GM21619 (cell line): ENCODE results near the gene RNF40.
A peak's percentile ranks its signal among the peaks of the same experiment; 100 is the strongest.

Source experiments
- ATAC-seq: cut with Tn5 transposase; IDR thresholded peaks from one replicate; pipeline ENCODE4 v1.9.1; 2021; ENCODE audit not compliant: unreplicated experiment

The RNF40 gene

DNA sequence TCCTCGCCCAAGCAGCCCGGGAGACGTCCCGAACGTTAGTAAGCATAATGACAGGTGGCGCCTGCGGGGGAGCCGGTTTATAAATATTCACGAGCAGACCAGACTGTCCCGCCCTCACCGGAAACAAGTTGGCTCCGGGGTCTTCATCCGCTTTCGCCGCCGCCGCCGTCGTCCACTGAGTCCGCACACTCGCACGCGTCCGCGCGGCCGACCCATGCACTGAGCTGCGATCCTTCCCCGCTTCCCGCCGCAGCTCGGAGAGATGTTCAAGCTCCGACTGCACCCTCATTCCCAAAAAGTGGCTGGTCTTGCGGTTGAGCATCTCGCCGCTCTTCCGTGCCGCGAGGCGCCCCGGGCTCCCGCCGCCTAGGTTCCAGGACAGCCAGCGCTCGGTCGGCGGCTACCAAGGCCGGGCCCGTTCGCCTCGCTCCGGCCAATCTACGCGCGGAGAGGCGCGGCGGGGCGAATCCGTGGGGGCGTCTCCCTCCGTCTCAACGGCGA, 645 bp upstream of the RNF40 start:
- peak; percentile 24 for ATAC-seq

DNA sequence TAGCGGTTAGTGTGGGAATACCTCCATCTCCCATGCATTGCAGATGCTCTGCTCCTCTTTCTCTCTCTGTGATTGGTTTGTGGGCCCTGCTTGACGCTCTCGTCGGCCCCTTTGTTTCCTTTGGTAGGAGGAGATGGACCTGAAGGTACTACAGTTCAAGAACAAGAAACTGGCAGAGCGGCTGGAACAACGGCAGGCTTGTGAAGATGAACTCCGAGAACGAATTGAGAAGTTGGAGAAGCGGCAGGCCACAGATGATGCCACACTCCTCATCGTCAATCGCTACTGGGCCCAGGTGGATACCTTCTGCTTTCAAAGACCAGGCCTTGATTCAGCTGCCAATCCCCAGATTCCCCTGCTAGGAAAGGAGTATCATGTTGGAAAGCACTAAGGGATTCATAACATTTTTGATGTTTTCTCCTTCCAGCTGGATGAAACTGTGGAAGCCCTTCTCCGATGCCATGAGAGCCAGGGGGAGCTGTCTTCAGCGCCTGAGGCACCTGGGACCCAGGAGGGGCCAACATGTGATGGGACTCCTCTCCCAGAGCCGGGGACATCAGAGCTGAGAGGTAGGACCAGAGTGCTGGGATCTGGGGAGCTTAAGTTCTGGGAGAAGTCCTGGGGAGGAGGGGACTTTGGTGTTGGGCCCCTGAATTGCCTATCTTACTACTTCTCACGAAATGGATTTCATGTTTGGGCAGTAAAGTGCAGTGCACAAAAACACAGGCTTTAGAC, 1.0 kb downstream of the RNF40 start:
- ATAC-seq, result no peak

GRCh38 chr16:30764086-30764485, 2.0 kb downstream of the RNF40 start:
- no peak for ATAC-seq

DNA sequence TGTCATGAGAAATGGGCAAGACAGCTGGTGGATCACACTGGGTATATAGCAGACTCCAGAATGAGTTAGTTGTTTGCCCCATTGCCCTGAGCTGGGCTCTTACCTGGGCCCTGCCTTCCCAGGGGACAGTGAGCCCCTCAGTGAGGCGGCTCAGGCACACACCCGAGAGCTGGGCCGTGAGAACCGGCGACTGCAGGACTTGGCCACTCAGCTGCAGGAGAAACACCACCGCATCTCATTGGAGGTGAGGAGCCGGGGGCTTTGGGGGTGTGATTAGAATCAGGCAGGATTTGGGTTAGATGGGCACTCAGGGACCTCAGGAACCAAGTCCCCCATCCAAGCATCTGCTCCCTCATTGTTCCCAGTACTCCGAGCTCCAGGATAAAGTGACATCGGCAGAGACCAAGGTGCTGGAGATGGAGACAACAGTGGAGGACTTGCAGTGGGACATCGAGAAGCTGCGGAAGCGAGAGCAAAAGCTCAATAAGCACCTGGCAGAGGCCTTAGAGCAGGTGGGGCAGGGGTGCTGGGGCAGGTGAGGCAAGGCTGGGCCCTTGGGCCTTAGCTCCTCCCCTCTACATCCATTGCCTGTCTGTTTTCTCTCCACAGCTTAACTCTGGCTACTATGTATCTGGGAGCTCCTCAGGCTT, 2.8 kb downstream of the RNF40 start:
- no peak for ATAC-seq

- no peak for ATAC-seq
These were observed 4.2 kb downstream of the RNF40 start for GRCh38 chr16:30766206-30766932.

DNA sequence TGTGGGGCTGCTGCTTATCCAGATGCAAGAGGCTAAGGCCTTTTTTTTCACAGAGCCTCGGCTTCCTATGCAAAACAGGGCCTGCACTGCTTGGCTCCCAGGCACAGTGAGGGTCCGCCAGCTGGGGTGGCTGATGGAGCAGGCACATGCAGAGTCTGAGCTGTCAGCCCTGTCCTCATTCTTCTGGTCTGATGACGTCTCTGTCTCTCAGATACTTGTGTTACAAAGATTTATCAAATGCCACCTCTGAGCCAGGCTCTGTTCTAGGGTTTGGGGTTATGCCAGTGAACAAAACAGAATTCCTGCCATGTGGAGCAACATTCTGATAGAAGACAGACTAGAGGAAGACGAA, 4.8 kb downstream of the RNF40 start:
- no peak for ATAC-seq

GRCh38 chr16:30767767-30768465, 5.8 kb downstream of the RNF40 start:
- no peak for ATAC-seq

DNA sequence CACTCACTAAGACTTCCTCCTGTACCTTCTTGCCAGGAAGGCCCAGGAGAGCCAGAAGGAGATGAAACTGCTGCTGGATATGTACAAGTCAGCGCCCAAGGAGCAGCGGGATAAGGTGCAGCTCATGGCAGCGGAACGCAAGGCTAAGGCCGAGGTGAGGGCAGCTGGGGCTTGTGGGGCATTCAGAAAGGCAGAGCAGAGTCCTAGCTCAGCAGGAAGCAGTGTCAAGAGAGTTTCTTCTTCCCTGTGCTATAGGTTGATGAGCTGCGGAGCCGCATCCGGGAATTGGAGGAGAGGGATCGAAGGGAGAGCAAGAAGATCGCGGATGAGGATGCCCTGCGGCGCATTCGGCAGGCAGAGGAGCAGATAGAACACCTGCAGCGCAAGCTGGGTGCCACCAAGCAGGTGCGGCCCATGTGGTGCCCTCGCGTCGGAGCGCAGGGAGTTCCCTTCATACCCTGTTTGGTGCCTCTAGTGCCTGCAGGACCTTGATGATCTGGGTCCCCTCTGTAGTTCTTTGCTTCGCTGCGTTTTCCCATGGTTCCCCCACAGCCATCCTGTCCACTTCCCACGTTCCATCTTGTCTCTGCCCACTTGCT, 6.6 kb downstream of the RNF40 start:
- no peak for ATAC-seq

DNA sequence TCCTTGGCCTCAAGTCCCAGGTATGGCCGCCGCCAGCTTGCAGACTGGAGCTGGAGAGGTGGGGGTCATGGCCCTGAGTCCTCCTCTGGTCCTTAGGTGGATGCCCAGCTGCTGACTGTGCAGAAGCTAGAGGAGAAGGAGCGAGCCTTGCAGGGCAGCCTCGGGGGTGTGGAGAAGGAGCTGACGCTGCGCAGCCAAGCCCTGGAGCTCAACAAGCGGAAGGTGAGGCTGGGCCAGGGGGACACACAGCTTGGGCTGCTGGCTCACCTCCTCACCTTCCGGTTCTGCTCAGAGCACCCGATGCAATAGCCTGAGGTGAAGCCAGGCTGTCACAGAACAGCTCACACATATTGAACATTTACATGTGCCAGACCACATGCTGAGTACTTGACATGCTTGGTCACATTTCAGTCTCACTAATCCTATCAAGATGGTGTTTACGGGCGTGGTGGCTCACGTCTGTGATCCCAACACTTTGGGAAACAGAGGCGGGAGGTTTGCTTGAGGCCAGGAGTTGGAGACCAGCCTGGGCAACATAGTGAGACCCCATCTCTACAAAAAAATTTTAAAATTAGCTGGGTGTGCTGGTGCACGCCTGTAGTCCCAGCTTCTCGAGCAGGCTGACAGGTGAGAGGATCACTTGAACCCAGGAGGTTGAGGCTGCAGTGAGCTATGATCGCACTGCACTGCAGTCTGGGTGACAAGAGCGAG, 7.4 kb downstream of the RNF40 start:
- ATAC-seq, result no peak

GRCh38 chr16:30771726-30772125, 9.6 kb downstream of the RNF40 start:
- no peak for ATAC-seq

DNA sequence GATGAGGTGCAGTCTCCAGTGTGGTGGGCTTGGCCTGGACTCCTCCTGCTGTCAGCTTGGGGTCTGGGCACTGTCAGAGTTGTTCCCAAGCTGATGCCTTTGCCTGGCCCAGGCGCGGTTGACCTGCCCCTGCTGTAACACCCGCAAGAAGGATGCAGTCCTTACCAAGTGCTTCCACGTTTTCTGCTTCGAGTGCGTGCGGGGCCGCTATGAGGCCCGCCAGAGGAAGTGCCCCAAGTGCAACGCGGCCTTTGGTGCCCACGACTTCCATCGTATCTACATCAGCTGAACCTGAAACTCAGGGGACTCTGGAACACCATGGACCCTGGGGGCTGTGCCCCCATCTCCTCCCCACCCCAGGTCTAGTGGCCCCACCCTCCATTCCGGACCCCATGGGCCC, 11.7 kb downstream of the RNF40 start:
- no peak for ATAC-seq

- no peak for ATAC-seq
These were observed 12.4 kb downstream of the RNF40 start for GRCh38 chr16:30774367-30775130.

GRCh38 chr16:30775131-30775391, 12.9 kb downstream of the RNF40 start:
- no peak for ATAC-seq

- peak; percentile 55 for ATAC-seq
These were observed 13.5 kb downstream of the RNF40 start for GRCh38 chr16:30775392-30776188.

GRCh38 chr16:30777591-30778297, 15.6 kb downstream of the RNF40 start:
- ATAC-seq, result no peak

GRCh38 chr16:30778549-30779244, 16.6 kb downstream of the RNF40 start:
- ATAC-seq, result no peak

- no peak for ATAC-seq
These were observed 17.5 kb downstream of the RNF40 start for GRCh38 chr16:30779596-30779995.

GRCh38 chr16:30780021-30780420, 17.9 kb downstream of the RNF40 start:
- no peak for ATAC-seq
